Peyer's patch (tissue), 4 donors: ENCODE data around the gene MTIF3.

ENCODE experiments used
- CTCF ChIP-seq, 6 experiments: fragments of 450-650 bp in 4 of 6; fragments of 200-600 bp in 2 of 6; sonication (generic) in 1 of 6; IDR thresholded peaks; one replicate each; pipeline ENCODE4 v1.5.1; 2017 to 2019; ENCODE audit warnings: antibody characterized with exemption in 6 of 6, mild to moderate bottlenecking in 3 of 6, moderate library complexity in 1 of 6
- POLR2A ChIP-seq, 2 donors: fragments of 450-650 bp; IDR thresholded peaks; one replicate each; pipeline ENCODE4 v1.5.1; 2017; ENCODE audit warnings: antibody characterized with exemption in 2 of 2, mild to moderate bottlenecking in 2 of 2, moderate library complexity in 2 of 2

- TF ChIP-seq CTCF (IDR thresholded peaks at IDR 0.05) (no peak), POLR2A (IDR thresholded peaks at IDR 0.05) (no peak)
These were observed 31.0 kb downstream of the MTIF3 start for GRCh38 chr13:27419328-27419727.
